ENCODE results near the gene CCNT2. TPM values are rescaled to one million over a fixed set of nuclear protein-coding genes. Genes with fewer than 3 reads are reported as not detected.

CCNT2 gene
- total RNA-seq, 4 donors from 2014 or later = 16.1 to 29.1 (median 20.5) TPM

DNA sequence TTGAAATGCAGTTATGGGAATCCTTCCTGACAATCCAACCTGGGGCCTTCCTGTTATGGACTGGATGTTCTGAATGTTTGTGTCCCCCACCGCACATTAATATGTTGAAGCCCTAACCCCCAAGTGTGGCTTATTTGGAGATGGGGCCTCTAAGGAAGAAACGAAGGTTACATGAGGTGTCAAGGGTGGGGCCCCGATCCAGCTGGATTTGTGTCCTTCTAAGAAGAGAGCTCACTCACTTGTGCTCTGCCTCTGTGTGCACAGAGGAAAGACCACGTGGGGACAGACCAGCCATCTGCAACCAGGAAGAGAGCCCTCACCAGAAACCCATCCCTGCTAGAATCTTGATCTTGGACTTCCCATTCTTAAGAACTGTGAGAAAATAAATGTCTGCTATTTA, 84.2 kb downstream of the CCNT2 start:
- Histone ChIP-seq H3K27me3 (peaks cover 0 to 5% (median 0%) of the 10 kb centered on the region in 4 donors), H3K4me3 (no peak overlapping the region), H3K9me3 (no peaks in the 10 kb centered on the region), H3K27ac (replicated peaks in 1 of 4) (no peak overlapping the region), H3K4me1 (peaks cover 8 to 17% (median 12%) of the 10 kb centered on the region in 4 donors), H3K36me3 (no peaks in the 10 kb centered on the region)
- no peak for DNase-seq (ENCODE audit: extremely low spot score)
- no peak for TF ChIP-seq POLR2A (IDR thresholded peaks at IDR 0.05; ENCODE audit: low read depth)
- TF ChIP-seq, protein P1, sequence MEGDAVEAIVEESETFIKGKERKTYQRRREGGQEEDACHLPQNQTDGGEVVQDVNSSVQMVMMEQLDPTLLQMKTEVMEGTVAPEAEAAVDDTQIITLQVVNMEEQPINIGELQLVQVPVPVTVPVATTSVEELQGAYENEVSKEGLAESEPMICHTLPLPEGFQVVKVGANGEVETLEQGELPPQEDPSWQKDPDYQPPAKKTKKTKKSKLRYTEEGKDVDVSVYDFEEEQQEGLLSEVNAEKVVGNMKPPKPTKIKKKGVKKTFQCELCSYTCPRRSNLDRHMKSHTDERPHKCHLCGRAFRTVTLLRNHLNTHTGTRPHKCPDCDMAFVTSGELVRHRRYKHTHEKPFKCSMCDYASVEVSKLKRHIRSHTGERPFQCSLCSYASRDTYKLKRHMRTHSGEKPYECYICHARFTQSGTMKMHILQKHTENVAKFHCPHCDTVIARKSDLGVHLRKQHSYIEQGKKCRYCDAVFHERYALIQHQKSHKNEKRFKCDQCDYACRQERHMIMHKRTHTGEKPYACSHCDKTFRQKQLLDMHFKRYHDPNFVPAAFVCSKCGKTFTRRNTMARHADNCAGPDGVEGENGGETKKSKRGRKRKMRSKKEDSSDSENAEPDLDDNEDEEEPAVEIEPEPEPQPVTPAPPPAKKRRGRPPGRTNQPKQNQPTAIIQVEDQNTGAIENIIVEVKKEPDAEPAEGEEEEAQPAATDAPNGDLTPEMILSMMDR (IDR thresholded peaks at IDR 0.05) = no peak
- no peak for TF ChIP-seq POLR2AphosphoS5 (IDR thresholded peaks at IDR 0.05)
- intact Hi-C loops (cut with DNase I) = no loop called here
- WGBS = 81% methylated on average over 3 of the region's 4 CpGs

DNA sequence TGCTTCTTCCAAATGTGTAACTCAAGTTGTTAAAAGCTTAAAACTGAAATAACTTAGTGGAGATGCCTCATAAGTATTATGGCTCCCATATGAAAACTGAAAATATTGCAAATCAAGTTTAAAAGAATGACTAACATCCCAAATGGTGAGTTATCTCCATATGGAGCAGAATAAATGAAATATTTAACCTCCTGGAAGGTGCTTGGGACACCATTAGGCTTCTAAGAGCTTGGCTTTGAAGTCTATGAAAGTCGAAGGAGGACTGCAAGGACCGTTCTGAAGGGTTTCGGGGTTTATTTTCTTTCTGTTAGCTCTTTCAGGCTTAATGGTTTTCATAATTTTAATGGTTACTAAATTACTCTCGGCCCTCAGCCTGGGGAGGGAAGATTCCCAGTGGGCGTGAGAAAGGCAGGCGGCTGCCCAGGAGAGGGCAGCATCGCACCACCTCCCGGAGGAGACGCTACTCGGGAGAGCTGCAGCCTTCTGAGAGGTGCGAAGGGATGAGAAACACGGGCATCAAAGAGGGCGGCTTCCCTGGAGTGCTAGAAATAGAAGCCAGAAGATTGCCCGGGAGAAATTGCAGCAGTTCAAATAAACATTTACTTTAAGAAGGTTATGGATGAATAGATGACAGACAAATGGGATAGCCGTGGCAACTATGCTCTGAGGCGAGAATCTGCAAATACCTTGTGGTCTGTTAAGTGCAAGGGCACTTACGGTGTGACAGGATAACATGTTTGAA, 85.6 kb downstream of the CCNT2 start:
- intact Hi-C loops (cut with DNase I) = loop anchor here (2.0 kb wide), 1 partner anchor 707 kb away; no protein-coding TSS in a partner anchor
- peaks cover 0 to 5% (median 0%) of the 10 kb centered on the region in 4 donors for H3K27me3 ChIP-seq
- peak overlapping the region; percentile 6 to 38 (median 32) for H3K4me3 ChIP-seq
- no peak for DNase-seq (ENCODE audit: extremely low spot score)
- H3K9me3 ChIP-seq = no peaks in the 10 kb centered on the region
- no peak overlapping the region for H3K27ac ChIP-seq (replicated peaks in 1 of 4)
- H3K36me3 ChIP-seq = no peaks in the 10 kb centered on the region
- TF ChIP-seq POLR2AphosphoS5 (IDR thresholded peaks at IDR 0.05) (peak in 1 of 2 donors; percentile 28), POLR2A (IDR thresholded peaks at IDR 0.05; ENCODE audit: low read depth) (no peak), EP300 (IDR thresholded peaks at IDR 0.05) (no peak)
- TF ChIP-seq, protein P1 (IDR thresholded peaks at IDR 0.05) = peak; percentile 85 to 93 (median 86)
- H3K4me1 ChIP-seq = peaks cover 8 to 17% (median 12%) of the 10 kb centered on the region in 4 donors
- WGBS = 6% methylated on average over 17 of the region's 17 CpGs

DNA sequence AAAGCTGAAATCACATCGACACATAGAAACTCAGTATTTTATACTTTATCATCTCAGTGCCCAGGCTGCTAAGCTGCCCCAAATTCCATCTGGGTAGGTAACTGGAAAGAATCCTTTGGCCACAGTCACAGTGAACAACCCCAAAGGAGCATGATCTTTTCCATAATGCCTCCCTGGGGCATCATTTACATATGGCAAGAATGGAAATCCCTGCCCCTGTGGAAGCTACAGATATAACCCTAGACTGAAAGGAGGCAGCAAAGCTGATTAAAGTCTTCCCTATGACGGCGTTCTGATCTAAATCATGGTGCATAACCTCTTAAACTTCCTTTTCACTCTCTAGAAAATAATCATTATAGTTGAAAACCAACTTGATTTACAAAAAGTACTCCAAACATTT, 87.1 kb downstream of the CCNT2 start:
- 57% methylated on average over 3 of the region's 3 CpGs for WGBS
- Histone ChIP-seq H3K4me1 (peaks cover 8 to 17% (median 12%) of the 10 kb centered on the region in 4 donors), H3K4me3 (no peak overlapping the region), H3K27me3 (peaks cover 0 to 5% (median 0%) of the 10 kb centered on the region in 4 donors), H3K36me3 (no peaks in the 10 kb centered on the region), H3K9me3 (no peaks in the 10 kb centered on the region), H3K27ac (replicated peaks in 1 of 4) (no peak overlapping the region)
- DNase-seq (ENCODE audit: extremely low spot score) = no peak
- TF ChIP-seq POLR2AphosphoS5 (IDR thresholded peaks at IDR 0.05) (no peak), EP300 (IDR thresholded peaks at IDR 0.05) (no peak), POLR2A (IDR thresholded peaks at IDR 0.05; ENCODE audit: low read depth) (no peak)
- TF ChIP-seq, protein P1 (IDR thresholded peaks at IDR 0.05) = no peak
- intact Hi-C loops (cut with DNase I) = loop anchor here (2.0 kb wide), 1 partner anchor 705 kb away; no protein-coding TSS in a partner anchor

Other genes with a start within 250 kb of the CCNT2 start
- 1 to 10 TPM in 3 of 4 donors, under 1 TPM in 1; 0.42 to 1.3 (median 1.1) TPM for gene TMEM163, start 199.8 kb upstream of the CCNT2 start, total RNA-seq
- not detected for gene ACMSD, start 80.2 kb upstream of the CCNT2 start, total RNA-seq
- not detected for gene MAP3K19, start 128.6 kb downstream of the CCNT2 start, total RNA-seq
- 10 to 100 TPM; 59.3 to 66.9 (median 63.6) TPM for gene RAB3GAP1, start 133.5 kb downstream of the CCNT2 start, total RNA-seq

Measured in esophagus muscularis mucosa (tissue), 4 donors.